ENCODE measurements around the gene KRT7.
"Not testable (repeated sequence)": the region's sequence is repeated elsewhere in the genome, so short reads cannot be mapped to it uniquely, and the experiment has no call there.

The KRT7 gene

DNA sequence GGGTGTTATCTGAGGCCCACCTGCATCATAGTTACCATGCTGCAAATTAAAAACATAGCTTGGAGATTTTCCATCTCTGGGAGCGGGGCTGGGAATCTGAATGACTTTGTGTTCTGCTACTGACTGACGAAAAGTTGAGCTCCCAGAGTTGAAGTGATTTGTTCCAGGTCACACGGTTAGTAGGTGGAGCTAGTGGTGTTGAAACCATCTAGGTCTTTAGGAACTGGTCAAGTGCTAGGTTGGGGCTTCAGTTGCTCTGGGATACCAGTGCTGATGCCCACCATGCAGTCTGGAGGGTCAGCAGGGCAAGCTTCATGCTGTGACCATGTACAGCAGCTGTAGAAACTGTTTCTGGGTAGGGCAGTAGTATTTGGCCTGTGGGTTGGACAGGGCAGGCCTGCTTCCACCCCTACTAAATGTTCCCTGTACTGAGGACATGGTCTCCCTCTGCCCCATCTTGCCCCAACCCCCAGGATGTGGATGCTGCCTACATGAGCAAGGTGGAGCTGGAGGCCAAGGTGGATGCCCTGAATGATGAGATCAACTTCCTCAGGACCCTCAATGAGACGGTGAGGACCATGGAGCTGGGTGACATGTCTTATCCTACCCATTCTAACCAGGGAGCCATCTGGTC, 5.3 kb downstream of the KRT7 start:
- H3K36me3 Mint-ChIP-seq (ENCODE audit: low read depth), result no peaks in the 10 kb centered on the region
- no peak for TF ChIP-seq CTCF (IDR thresholded peaks at IDR 0.05)
- no peaks in the 10 kb centered on the region for H3K9me3 Mint-ChIP-seq
- no peak overlapping the region for H3K27ac Mint-ChIP-seq
- H3K4me3 Mint-ChIP-seq, result no peak overlapping the region
- H3K4me1 Mint-ChIP-seq, result peaks cover 21% of the 10 kb centered on the region
- DNase-seq, result no peak
- H3K27me3 Mint-ChIP-seq (ENCODE audit: low read depth, poor library complexity), result peaks cover 56% of the 10 kb centered on the region

DNA sequence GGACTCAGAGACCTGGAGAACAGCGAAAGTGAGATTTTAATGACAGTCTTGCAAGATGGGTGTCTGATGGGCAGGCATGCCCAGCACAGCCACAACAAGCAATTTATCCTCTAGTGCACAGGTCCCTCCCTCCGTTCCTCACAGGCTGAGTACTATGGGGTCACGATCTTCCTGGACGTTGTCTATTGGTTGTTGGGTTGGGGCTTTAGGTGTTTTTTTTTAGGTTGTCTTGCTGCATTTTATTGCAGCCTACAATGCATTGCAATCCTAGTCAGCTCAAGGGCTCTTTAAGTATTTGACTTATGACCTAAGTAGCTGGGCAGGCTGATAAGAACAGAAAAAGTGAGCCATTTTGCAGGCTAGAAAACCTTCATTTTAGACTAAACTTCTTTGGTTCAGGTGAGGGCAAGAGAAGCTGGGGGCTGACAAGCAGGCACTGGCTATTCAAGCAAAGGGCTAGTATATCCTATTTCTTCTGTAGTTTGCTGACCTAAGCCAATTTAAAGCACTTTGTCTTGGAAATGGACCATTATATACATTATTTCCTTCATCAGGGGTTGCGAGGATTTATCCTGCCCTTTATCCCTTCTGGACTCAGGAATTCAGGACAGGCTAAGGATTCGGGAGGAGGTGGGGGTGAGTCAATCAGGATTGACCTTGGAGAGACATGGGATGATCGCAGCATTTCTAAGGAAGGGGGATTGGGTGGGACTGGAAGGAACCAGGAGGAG, 6.0 kb downstream of the KRT7 start:
- H3K36me3 Mint-ChIP-seq (ENCODE audit: low read depth), result no peaks in the 10 kb centered on the region
- TF ChIP-seq CTCF (IDR thresholded peaks at IDR 0.05), result no peak
- H3K4me3 Mint-ChIP-seq, result no peak overlapping the region
- no peaks in the 10 kb centered on the region for H3K9me3 Mint-ChIP-seq
- H3K27me3 Mint-ChIP-seq (ENCODE audit: low read depth, poor library complexity), result peaks cover 51% of the 10 kb centered on the region
- no peak for DNase-seq
- H3K27ac Mint-ChIP-seq, result no peak overlapping the region
- peaks cover 24% of the 10 kb centered on the region for H3K4me1 Mint-ChIP-seq

DNA sequence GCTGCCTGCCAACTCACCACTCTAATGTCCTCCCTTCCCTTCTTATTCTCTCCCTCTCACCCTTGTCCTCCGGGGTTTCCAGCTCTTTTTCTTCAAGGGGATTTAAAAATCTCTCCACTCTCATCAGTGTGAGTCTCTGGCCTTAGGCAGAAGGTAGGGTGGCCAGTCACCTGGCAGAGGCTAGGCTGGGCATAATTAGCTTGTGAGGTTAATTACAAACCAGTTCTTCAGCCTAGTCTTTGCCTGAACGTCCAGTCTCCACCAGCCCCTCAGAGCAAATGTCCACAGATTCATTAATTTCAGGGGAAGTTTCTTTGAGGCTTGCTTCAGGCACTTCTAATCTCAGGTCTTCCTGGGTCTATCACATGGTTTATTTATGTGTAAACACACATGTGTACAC, 6.7 kb downstream of the KRT7 start:
- DNase-seq, result no peak
- H3K27me3 Mint-ChIP-seq (ENCODE audit: low read depth, poor library complexity), result peaks cover 44% of the 10 kb centered on the region
- H3K27ac Mint-ChIP-seq, result no peak overlapping the region
- peaks cover 25% of the 10 kb centered on the region for H3K4me1 Mint-ChIP-seq
- H3K36me3 Mint-ChIP-seq (ENCODE audit: low read depth), result no peaks in the 10 kb centered on the region
- H3K9me3 Mint-ChIP-seq, result no peaks in the 10 kb centered on the region
- TF ChIP-seq CTCF (IDR thresholded peaks at IDR 0.05), result no peak
- no peak overlapping the region for H3K4me3 Mint-ChIP-seq

DNA sequence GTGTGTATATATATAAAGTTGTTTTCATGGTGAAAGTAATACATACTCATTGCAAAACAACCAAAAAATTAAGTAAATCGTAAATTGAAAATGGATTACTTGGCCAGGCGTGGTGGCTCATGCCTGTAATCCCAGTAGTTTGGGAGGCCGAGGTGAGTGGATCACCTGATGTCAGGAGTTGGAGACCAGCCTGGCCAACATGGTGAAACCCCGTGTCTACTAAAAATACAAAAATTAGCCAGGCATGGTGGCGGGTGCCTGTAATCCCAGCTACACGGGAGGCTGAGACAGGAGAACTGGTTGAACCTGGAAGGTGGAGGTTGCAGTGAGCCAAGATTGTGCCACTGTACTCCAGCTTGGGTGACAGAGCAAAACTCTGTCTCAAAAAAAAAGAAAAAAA, 7.2 kb downstream of the KRT7 start:
- peaks cover 43% of the 10 kb centered on the region for H3K27me3 Mint-ChIP-seq (ENCODE audit: low read depth, poor library complexity)
- H3K4me3 Mint-ChIP-seq; H3K36me3 Mint-ChIP-seq (ENCODE audit: low read depth); DNase-seq; H3K9me3 Mint-ChIP-seq; H3K27ac Mint-ChIP-seq: not testable (repeated sequence)
- H3K4me1 Mint-ChIP-seq, result peaks cover 27% of the 10 kb centered on the region

DNA sequence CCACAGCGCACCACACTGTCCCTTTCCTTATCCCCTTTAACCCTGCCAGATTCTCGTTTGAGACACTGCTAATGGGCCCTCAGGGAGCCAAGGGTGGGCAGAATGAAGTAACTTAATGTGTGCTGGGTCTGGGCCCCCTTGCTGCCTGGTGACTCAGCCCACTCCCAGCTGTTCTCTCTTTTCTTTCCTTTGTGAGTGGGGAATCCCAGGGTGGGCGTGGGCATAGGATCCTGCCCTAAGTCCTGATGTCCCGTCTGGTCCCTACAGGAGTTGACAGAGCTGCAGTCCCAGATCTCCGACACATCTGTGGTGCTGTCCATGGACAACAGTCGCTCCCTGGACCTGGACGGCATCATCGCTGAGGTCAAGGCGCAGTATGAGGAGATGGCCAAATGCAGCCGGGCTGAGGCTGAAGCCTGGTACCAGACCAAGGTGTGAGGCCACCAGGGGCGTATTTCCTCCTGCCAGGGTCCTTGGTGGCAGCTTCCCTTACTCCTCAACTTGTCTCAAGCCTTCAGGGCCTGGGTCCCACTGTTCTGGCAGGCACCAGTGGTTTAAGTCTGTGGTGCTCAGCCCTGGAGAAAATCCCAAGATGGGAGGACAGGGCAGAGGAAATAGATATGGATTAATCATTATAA, 8.3 kb downstream of the KRT7 start:
- no peaks in the 10 kb centered on the region for H3K9me3 Mint-ChIP-seq
- H3K27ac Mint-ChIP-seq, result no peak overlapping the region
- peaks cover 36% of the 10 kb centered on the region for H3K4me1 Mint-ChIP-seq
- peaks cover 38% of the 10 kb centered on the region for H3K27me3 Mint-ChIP-seq (ENCODE audit: low read depth, poor library complexity)
- no peak for DNase-seq
- no peaks in the 10 kb centered on the region for H3K36me3 Mint-ChIP-seq (ENCODE audit: low read depth)
- TF ChIP-seq CTCF (IDR thresholded peaks at IDR 0.05), result no peak
- no peak overlapping the region for H3K4me3 Mint-ChIP-seq

GRCh38 chr12:52242442-52243258, 9.6 kb downstream of the KRT7 start:
- TF ChIP-seq CTCF (IDR thresholded peaks at IDR 0.05), result no peak
- H3K27ac Mint-ChIP-seq, result no peak overlapping the region
- no peaks in the 10 kb centered on the region for H3K36me3 Mint-ChIP-seq (ENCODE audit: low read depth)
- H3K4me1 Mint-ChIP-seq, result peaks cover 49% of the 10 kb centered on the region
- H3K9me3 Mint-ChIP-seq, result no peaks in the 10 kb centered on the region
- peaks cover 29% of the 10 kb centered on the region for H3K27me3 Mint-ChIP-seq (ENCODE audit: low read depth, poor library complexity)
- H3K4me3 Mint-ChIP-seq, result no peak overlapping the region
- no peak for DNase-seq
